ENCODE measurements around the gene NCAPG2.

DNA sequence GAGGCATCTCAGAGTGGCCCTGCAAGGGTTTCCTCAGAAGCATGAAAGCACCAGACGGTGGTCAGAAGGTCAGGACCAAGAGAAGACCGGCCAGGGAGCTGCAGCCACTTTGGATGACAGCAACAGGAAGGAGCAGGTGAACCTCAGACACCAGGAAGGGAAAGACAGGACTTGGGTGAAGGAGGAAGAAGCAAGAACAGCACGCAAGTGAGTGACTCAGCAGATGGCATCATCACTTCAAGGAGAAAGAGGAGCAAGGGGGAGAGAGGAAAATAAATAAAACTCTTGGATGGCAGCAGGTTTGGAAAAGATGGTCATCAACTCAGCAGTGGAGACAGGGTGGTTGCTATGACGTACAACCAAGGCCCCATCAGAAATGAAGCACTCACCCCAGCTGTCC is 31.6 kb downstream of the NCAPG2 start:
- TF ChIP-seq, protein P1, sequence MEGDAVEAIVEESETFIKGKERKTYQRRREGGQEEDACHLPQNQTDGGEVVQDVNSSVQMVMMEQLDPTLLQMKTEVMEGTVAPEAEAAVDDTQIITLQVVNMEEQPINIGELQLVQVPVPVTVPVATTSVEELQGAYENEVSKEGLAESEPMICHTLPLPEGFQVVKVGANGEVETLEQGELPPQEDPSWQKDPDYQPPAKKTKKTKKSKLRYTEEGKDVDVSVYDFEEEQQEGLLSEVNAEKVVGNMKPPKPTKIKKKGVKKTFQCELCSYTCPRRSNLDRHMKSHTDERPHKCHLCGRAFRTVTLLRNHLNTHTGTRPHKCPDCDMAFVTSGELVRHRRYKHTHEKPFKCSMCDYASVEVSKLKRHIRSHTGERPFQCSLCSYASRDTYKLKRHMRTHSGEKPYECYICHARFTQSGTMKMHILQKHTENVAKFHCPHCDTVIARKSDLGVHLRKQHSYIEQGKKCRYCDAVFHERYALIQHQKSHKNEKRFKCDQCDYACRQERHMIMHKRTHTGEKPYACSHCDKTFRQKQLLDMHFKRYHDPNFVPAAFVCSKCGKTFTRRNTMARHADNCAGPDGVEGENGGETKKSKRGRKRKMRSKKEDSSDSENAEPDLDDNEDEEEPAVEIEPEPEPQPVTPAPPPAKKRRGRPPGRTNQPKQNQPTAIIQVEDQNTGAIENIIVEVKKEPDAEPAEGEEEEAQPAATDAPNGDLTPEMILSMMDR (IDR thresholded peaks at IDR 0.05), result no peak
- TF ChIP-seq RCOR1 (IDR thresholded peaks at IDR 0.05; ENCODE audit: low read length), result no peak
- no peak for TF ChIP-seq YY1 (IDR thresholded peaks at IDR 0.05; ENCODE audit: low read depth)
- no peak for TF ChIP-seq EP300 (IDR thresholded peaks at IDR 0.05; ENCODE audit: borderline replicate concordance in 1 of 2, low read depth in 1 of 2, low read length in 1 of 2)
- no peak for TF ChIP-seq SIN3A (IDR thresholded peaks at IDR 0.05; ENCODE audit: borderline replicate concordance, low read depth, low read length)
- TF ChIP-seq POLR2AphosphoS5 (IDR thresholded peaks at IDR 0.05; ENCODE audit: low read depth, low read length), result no peak
- TF ChIP-seq EZH2phosphoT487 (IDR thresholded peaks at IDR 0.05; ENCODE audit: borderline replicate concordance, low read depth), result no peak
- TF ChIP-seq, protein P2, sequence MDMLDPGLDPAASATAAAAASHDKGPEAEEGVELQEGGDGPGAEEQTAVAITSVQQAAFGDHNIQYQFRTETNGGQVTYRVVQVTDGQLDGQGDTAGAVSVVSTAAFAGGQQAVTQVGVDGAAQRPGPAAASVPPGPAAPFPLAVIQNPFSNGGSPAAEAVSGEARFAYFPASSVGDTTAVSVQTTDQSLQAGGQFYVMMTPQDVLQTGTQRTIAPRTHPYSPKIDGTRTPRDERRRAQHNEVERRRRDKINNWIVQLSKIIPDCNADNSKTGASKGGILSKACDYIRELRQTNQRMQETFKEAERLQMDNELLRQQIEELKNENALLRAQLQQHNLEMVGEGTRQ (IDR thresholded peaks at IDR 0.05; ENCODE audit: borderline replicate concordance, low read depth, low read length), result no peak
- TF ChIP-seq FOSL2 (IDR thresholded peaks at IDR 0.05; ENCODE audit: borderline replicate concordance, low read depth), result peak; percentile 23; the same call in 1 of the 2 replicates
- TF ChIP-seq JUND (IDR thresholded peaks at IDR 0.05), result no peak
- no peak for TF ChIP-seq GATA2 (CRISPR knock-in tag; IDR thresholded peaks at IDR 0.05)

All from SK-N-SH (cell line).